Measurements from ENCODE around the gene UEVLD.
"Not testable (repeated sequence)": the region's sequence is repeated elsewhere in the genome, so short reads cannot be mapped to it uniquely, and the experiment has no call there.

The UEVLD gene

DNA sequence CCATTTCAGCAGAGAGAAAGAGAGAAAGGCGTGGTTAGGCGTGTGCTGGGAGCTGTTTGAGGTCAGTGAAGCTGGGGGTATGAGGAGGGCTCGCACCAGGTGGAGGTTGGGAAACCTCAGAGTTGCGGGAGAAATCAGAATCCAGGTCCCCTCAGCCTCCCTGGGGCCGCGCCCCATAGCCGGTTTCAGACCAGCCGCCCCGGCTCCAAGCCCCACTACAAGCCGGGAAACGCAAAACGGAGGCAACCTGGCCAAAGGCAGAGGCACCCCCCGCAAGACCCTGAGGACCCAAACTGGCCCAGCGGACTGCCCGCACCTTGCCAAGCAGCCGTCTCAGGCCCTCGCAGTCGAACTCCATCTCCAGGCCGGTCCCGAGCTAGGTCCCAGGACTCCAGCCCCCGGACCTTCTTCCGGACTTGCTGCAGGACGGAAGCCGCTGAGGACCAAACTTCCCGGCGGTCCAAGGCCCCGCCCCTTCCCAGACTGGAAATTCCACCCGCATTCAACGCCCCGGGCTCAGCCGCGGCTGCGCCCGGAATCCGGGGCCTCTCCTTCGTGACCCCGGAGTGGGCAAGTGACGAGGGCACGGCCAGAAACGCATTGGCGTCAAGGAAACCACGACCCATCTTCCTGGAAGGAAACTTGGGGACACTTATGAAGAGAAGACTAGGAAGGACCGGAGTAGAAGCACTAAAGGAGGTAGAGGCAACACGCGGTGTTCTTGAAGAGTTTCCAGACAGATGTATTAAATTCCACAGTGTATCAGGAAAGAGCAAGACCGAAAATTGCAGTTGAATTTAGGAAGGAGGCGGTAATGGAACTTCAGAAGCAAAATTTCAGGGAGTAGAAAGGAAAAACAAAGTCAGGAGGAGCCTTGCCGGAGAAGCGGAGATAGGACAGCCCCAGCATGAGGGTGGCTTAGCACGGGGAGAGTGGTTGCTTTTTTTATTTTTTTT lies at the start of gene UEVLD:
Gene UEVLD, minus strand, starts transcription at position 438 of the 956 bp plus-strand sequence. Its CDS starts 80 bp downstream, at position 358.
- DNase-seq (ENCODE audit: low read depth), result peak; percentile 73

DNA sequence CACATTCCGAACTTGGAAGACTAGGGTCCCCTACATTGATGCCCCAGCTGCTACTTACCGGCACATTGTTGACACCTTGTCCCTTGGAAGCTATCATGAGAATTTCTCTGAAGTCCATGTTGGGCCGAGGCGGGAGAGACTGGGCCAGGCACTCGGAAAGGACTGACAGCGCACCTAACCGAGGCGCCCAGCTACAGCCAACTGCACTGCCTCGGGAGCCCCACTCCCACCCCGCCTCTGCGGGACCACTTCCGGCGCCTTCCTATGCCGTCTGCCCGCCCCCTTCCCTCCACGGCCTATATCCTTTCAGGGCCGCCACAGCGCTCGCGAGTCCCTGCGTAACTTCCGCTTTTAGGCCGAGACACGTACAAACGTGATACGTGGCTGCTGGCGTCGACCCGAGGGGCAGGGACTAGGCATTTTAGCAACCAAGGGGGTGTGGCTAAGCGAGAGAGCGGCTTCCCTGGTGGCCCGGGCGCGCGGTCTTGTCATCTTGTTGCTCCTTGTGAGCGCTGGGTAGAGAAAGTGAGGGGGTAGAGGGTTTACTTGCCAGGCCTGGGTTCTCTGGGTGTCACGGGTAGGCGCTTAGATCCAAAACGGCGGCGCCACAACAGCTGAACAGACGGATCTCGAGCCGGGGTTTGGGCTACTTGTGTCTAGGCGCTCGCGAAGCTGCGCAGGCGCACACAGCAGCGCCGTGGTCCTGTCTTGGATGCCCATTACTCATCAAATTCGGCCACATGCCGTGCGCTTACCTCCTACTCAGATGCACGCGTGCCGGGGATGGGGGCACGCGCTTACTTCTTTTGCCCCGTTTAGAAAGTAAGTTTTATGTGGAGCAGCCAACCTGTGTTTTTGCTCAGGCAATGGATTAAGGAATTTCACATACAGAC lies 45.9 kb upstream of the UEVLD start, which contains the start of gene SPTY2D1:
Gene SPTY2D1, minus strand, starts transcription at position 203 of the 893 bp plus-strand sequence. Its CDS starts 85 bp downstream, at position 118.
- DNase-seq (ENCODE audit: low read depth), result peak; percentile 98

- peak; percentile 32 for DNase-seq (ENCODE audit: low read depth)
Measured at GRCh38 chr11:18633256-18634139, 45.0 kb upstream of the UEVLD start.

DNA sequence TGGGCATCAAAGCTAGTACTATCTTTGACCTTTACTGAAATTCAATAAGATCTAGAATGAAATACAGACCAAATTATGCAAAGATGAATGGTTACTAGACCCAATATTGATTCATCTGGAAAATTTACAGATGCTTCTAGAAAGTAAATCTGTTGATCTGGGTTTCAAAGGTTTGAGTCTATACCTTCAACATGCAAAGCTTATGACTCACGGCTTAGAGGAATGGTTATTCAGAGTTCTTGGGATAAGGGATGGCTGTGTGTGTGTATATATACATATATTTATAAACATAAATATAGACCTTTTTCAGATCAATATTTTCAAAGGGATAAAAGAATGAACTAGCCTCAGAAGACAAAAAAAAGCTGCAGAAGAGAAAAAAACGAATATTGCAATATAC lies 44.3 kb upstream of the UEVLD start:
- DNase-seq (ENCODE audit: low read depth), result no peak

DNA sequence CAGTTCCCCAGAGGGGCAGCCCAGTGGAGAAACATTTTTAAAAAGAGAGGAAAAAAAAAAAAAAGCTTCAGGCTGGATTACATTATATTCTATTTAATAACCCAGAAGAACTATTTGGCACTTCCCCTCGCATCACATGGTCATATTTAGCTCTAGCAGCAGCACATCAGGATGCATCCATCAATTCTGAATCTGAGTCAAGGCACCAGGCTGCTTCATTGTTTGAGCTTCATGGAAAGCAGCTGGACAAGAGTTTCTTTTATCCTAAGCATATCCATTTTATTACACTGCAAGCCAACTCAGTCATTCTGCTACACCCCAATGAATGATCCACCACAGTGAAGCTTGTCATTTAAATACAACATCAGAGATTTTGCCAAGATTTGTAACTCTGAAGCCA lies 35.6 kb upstream of the UEVLD start:
- no peak for DNase-seq (ENCODE audit: low read depth)

DNA sequence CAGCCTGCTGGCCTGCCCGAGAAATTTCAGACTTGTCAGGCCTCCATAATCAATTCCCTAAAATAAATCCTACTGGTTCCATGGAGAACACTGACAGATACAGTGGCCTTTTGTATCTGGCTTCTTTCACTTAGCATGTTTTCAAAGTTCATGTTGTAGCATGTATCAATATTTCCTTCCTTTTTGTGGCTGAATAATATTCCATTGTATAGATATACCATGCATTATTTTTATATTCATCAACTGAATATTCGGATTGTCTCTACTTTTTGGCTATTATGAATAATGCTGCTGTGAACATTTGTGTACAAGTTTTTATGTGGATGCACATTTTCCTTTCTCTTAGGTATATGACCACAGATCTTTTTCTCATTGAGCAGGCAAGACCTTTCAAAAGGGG lies 35.2 kb upstream of the UEVLD start:
- DNase-seq (ENCODE audit: low read depth), result no peak

DNA sequence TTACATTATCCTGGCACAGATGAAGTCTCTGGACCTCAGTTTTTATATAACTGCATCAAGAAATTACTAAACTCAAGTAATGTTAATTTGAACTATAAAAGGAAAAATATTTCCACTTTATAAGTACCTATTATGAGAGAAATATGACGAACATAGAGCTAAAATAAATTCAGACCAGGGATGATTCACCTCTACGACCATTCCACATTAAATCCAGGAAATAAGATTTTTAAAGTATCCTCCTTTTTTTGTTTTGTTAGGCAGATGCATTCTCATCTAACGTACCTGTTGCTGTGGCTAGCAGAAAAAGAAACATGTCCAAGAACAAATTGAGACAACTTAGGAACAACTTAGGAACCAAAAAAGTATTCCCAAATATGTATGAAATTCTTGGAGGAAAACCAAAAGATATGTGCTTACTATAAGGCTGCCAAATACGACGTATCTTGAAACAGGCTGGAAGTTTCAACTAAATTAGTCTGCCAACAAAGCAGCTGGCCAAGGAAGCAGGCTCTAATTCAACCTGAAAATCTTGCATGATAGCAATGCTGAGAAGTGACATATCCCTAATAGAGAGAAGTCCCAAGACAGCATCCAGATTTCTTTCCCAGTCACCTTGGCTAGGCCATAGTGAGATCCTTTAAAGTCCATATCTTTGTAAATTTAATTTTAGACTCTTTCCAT lies 29.9 kb upstream of the UEVLD start:
- DNase-seq (ENCODE audit: low read depth), result no peak

DNA sequence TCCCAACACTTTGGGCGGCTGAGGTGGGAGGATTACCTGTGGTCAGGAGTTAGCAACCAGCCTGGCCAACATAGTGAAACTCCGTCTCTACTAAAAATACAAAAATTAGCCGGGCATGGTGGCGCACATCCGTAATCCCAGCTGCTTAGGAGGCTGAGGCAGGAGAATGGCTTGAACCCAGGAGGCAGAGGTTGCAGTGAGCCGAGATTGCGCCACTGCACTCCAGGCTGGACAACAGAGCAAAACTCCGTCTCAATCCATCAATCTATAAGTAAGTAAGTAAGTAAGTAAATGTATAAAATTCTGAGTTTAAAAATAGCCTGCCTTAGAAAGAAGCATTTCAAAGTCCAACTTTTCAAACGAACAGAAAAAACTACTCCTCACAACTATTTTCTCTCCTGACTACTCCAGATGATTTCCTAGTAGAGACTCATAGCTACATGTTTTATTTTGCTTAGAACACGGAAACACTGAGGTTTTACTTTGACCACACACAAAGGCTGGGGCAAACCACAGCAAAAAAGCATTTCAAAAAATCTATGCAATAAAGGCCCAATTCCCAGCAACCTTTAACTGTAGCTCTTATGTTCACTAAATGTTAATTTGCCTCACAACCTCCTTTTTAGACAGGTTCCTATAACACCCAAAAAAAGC lies 29.3 kb upstream of the UEVLD start:
- no peak for DNase-seq (ENCODE audit: low read depth)

GRCh38 chr11:18615628-18616392 lies 27.3 kb upstream of the UEVLD start:
- DNase-seq (ENCODE audit: low read depth), result no peak

DNA sequence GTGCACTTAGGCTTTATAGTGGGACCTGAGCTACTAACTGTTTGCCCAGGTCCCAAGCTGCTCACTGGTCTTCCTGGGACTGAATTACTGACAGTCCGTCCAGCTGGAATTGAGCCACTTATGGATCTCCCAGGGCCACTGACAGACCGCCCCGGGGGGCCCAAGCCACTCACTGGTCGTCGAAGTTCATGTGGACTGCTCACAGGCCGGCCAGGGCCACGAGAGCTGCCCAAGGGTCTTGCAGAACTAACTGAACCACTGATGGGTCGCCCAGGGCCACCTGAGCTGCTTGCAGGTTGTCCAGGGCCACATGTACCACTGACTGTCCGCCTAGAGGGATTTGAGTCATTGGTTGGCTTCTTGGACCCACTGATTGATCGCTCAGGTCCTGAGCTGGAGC lies 26.1 kb upstream of the UEVLD start:
- no peak for DNase-seq (ENCODE audit: low read depth)

- DNase-seq (ENCODE audit: low read depth), result no peak
Measured at GRCh38 chr11:18612394-18612793, 23.9 kb upstream of the UEVLD start.

DNA sequence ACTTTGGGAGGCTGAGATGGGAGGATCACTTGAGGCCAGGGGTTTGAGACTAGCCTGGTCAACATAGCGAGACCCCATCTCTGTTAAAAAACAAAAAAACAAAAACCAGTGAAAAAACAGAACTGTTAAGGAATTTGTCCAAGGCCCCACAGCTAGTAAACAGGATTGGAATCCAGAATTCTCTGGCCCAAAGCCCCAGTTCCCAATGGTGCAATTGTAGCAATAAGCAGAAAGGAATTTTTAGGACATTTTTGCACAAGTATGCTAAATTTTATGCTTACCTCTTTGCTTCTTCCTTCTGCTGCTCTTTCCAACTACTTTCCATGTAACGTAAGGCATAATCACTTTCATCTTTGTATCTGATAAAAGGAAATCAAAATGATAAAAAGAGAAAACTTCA lies 22.7 kb upstream of the UEVLD start:
- no peak for DNase-seq (ENCODE audit: low read depth)

DNA sequence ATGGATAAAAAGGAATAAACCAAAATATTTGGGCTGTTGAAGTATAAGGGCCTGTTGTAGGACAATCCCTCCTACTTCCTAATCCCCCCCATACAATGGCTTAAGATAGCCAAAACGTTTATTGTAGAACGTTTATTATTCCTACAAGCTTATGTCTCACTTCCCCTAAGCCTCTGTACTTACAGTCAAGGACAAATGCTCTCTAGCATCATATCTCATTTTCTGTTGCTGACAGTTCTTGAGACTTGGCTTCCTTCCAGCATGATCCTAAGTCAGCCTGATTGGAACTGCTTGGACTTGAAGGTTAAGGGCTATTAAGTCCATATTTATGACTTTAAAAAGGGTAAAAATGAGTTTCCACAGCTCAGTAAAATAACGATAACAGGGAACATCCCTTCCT lies 19.8 kb upstream of the UEVLD start:
- no peak for DNase-seq (ENCODE audit: low read depth)

DNA sequence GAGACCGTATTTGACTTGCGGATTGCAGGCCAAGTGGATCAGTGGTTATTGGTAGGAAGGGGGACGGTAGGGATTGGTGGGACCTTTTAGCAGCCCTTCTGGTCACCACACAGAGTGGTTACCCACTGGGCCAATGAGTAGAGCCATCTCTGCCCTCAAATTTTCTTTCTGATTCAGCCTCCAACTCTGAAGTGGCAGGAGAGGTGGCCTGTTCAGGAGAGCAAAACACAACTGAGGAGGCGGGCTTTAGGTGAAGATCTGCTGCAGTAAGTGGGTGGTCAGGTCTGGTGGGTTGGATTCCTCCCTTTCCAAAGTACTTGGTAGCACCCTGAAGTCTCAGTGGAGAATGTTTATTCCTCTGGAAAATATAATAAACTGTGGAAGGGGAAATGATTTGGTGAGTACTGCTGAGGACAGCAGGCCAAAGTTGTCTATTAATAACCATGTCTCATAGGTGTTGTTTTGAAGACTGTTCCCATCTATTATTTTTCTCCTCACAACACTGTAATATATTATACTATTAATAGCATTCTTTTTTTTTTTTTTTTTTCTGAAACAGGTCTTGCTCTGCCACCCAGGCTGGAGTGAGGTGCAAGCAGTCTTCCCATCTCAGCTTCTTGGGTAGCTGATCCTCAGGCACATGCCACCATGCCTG lies 12.5 kb upstream of the UEVLD start:
- no peak for DNase-seq (ENCODE audit: low read depth)

DNA sequence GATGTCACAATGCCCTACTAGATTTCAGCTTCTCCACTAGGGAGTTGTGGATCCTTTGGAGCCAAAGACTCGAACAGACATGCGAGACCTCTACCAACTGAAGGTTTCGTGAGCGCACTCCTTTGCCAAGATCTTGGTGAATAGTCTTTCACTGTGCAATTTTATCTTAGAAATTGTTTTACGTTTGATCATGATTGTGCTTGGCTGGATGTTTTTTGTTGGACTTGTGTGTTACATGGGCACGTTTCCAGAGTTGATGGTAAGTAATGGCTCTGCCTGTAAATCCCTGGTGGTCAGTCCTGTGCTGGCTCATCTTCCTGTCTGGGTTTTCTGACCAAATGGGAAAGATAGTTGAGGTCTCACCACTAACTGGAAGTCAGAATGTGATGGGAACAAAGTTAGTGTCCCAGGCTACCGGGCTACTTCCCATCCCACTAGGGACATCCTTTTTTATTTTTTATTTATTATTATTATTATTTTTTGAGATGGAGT lies 11.3 kb upstream of the UEVLD start, which contains the start of gene MISFA:
Gene MISFA, plus strand, starts transcription at position 51 of the 492 bp plus-strand sequence. Its CDS starts 140 bp downstream, at position 191.
- DNase-seq (ENCODE audit: low read depth), result no peak

DNA sequence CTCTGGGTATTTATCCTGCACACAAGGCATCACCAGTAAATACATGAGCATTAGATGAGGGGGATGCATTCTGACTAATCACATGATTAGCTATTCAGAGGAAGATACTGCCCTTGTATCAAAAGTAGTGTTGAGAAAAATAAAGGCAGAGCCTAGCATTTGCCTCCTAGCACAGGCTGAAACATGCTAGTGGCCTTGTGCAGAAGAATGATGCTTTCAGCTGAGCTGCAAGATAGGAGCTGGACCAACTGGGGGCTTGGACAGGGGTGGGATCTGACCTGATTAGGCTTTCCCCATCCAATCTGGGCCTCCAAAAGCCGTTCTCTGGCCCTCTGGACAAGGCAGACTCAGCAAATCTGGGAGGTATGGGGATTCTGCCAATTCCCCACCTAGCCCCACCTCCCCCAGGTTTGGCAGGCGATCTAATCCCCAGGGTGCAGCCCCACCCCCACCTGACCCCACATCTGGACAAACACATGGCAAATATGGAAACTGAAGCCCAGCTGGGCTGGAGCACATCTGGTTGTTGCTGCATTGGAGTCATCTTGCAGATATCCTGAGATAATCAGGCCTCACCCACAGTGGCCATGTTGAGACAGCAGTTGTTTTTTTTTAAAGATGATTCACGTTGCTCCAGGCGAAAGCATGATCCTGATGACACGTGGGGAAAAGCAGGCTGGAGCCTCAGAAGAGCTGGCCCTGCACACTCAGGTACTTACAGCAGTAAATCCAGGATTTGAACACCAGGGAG lies 6.6 kb upstream of the UEVLD start:
- no peak for DNase-seq (ENCODE audit: low read depth)

DNA sequence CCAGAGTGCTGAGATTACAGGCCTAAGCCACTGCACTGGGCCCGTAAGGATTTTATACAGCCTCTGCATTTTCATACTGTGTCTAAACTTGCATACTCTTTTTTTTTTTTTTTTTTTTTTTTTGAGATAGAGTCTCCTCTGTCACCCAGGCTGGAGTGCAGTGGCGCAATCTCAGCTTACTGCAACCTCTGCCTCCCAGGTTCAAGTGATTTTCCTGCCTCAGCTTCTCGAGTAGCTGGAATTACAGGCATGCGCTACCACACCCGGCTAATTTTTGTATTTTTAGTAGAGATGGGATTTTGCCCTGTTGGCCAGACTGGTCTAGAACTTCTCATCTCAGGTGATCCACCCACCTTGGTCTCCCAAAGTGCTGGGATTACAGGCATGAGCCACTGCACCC lies 5.6 kb upstream of the UEVLD start:
- not testable (repeated sequence) for DNase-seq (ENCODE audit: low read depth)

DNA sequence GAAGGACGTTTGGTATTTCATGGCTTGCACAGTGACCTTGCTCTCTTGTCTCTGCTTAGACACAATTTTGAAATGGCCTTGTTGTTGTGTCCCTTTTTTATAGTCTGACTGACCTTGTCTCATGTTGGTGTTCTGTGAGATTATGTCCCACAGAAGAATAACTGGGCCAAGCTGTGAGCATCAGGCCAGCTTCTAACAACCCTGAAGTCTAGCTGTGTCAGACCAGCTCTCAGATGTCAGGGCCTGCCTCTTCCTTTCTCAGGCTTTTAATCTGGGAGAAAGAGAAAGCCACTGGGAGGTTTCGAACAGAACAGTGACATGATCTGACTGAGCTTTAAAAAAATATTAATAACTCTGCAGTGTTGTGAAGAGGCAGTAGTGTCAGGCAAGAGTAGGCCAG lies 2.0 kb upstream of the UEVLD start:
- no peak for DNase-seq (ENCODE audit: low read depth)

Measured in fibroblast of the conjunctiva (primary cell).